Glutamatergic neuron (in vitro differentiated cells): ENCODE results near the gene LPAR2. TPM values are rescaled to one million over a fixed set of nuclear protein-coding genes. Genes with fewer than 3 reads are reported as not detected.
A peak's percentile ranks its signal among the peaks of the same experiment; 100 is the strongest.

Source experiments
- DNase-seq: peaks from one replicate; pipeline ENCODE4 v3.0.0; 2022
- H3K27ac Mint-ChIP-seq: one replicate; pipeline ENCODE4 v1.8.0; 2020; ENCODE audit warnings: mild to moderate bottlenecking, mixed read lengths, inconsistent platforms; ENCODE audit not compliant: unreplicated experiment
- H3K27me3 Mint-ChIP-seq: one replicate; pipeline ENCODE4 v1.8.0; 2020; ENCODE audit warnings: mild to moderate bottlenecking, moderate library complexity, mixed read lengths, inconsistent platforms; ENCODE audit not compliant: unreplicated experiment
- H3K36me3 Mint-ChIP-seq: one replicate; pipeline ENCODE4 v1.8.0; 2020; ENCODE audit warnings: mild to moderate bottlenecking, mixed read lengths, inconsistent platforms; ENCODE audit not compliant: unreplicated experiment
- H3K4me1 Mint-ChIP-seq: one replicate; pipeline ENCODE4 v1.8.0; 2020; ENCODE audit warnings: mild to moderate bottlenecking, low read depth, mixed read lengths, inconsistent platforms; ENCODE audit not compliant: unreplicated experiment
- H3K4me3 Mint-ChIP-seq: one replicate; pipeline ENCODE4 v1.8.0; 2020; ENCODE audit warnings: mild to moderate bottlenecking, mixed read lengths, inconsistent platforms; ENCODE audit not compliant: unreplicated experiment
- H3K9me3 Mint-ChIP-seq: one replicate; pipeline ENCODE4 v1.8.0; 2020; ENCODE audit warnings: mild to moderate bottlenecking, moderate library complexity, mixed read lengths, inconsistent platforms; ENCODE audit not compliant: unreplicated experiment
- CTCF ChIP-seq: fragments of 200-600 bp; sonication (generic); IDR thresholded peaks from one replicate; pipeline ENCODE4 v1.5.0; 2021; ENCODE audit not compliant: partially characterized antibody, unreplicated experiment
- total RNA-seq: library from RNA; stranded (reverse); fragmentation: NEBNext Ultra II Directional; extraction: Animal tissue kit (Norgen Biotek cat#: 25700); gene quantifications from one replicate; pipeline ENCODE4 v1.2.1, GENCODE V29; 2021; ENCODE audit not compliant: unreplicated experiment

LPAR2 gene
- total RNA-seq, 1 donor from 2014 or later: 364 TPM

GRCh38 chr19:19636573-19637185 is 8.7 kb upstream of the LPAR2 start:
- Mint-ChIP-seq H3K4me3 (no peak overlapping the region), H3K36me3 (peaks cover 21% of the 10 kb centered on the region), H3K9me3 (peaks cover 13% of the 10 kb centered on the region), H3K27ac (no peak overlapping the region), H3K4me1 (peaks cover 7% of the 10 kb centered on the region), H3K27me3 (peaks cover 11% of the 10 kb centered on the region)
- DNase-seq: no peak
- no peak for TF ChIP-seq CTCF

- no peak overlapping the region for H3K27ac Mint-ChIP-seq
- H3K27me3 Mint-ChIP-seq: peaks cover 11% of the 10 kb centered on the region
Measured at GRCh38 chr19:19635313-19635702, 7.3 kb upstream of the LPAR2 start.

GRCh38 chr19:19634516-19635312 is 6.7 kb upstream of the LPAR2 start:
- no peak overlapping the region for H3K4me3 Mint-ChIP-seq
- peaks cover 21% of the 10 kb centered on the region for H3K36me3 Mint-ChIP-seq
- H3K9me3 Mint-ChIP-seq: peaks cover 10% of the 10 kb centered on the region
- H3K27ac Mint-ChIP-seq: peak overlapping the region; percentile 17
- peaks cover 11% of the 10 kb centered on the region for H3K27me3 Mint-ChIP-seq
- DNase-seq: no peak
- no peak for TF ChIP-seq CTCF
- peaks cover 7% of the 10 kb centered on the region for H3K4me1 Mint-ChIP-seq

More at GRCh38 chr19:19635313-19635702, 7.3 kb upstream of the LPAR2 start:
- peaks cover 7% of the 10 kb centered on the region for H3K4me1 Mint-ChIP-seq
- no peak overlapping the region for H3K4me3 Mint-ChIP-seq
- no peak for TF ChIP-seq CTCF
- peaks cover 13% of the 10 kb centered on the region for H3K9me3 Mint-ChIP-seq
- peaks cover 21% of the 10 kb centered on the region for H3K36me3 Mint-ChIP-seq
- DNase-seq: no peak

GRCh38 chr19:19633711-19634515 is 5.9 kb upstream of the LPAR2 start:
- H3K36me3 Mint-ChIP-seq: peaks cover 21% of the 10 kb centered on the region
- H3K9me3 Mint-ChIP-seq: peaks cover 11% of the 10 kb centered on the region
- DNase-seq: no peak
- no peak for TF ChIP-seq CTCF
- peaks cover 7% of the 10 kb centered on the region for H3K4me1 Mint-ChIP-seq
- H3K27me3 Mint-ChIP-seq: peaks cover 12% of the 10 kb centered on the region
- H3K27ac Mint-ChIP-seq: peak overlapping the region; percentile 17
- no peak overlapping the region for H3K4me3 Mint-ChIP-seq
